Measurements from ENCODE around the gene ADAMTSL4. TPM values are rescaled to one million over a fixed set of nuclear protein-coding genes. Genes with fewer than 3 reads are reported as not detected.

ADAMTSL4 gene
- total and polyA plus RNA-seq, 2 donors: 0.80 to 17.9 TPM

DNA sequence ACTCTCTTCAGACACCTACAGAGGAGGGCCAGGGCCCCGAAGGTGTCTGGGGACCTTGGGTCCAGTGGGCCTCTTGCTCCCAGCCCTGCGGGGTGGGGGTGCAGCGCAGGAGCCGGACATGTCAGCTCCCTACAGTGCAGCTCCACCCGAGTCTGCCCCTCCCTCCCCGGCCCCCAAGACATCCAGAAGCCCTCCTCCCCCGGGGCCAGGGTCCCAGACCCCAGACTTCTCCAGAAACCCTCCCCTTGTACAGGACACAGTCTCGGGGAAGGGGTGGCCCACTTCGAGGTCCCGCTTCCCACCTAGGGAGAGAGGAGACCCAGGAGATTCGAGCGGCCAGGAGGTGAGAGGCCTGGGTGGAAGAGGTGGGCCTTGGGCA lies 3.7 kb downstream of the ADAMTSL4 start:
- Histone ChIP-seq H3K27ac (ENCODE audit: low read depth in 1 of 2, low read length in 1 of 2) (peak overlapping the region in 1 of 2 donors; percentile 6), H3K4me1 (ENCODE audit: control insufficient read depth in 2 of 2, insufficient read depth in 2 of 2, low read length in 2 of 2) (peaks cover 16 to 31% of the 10 kb centered on the region in 2 donors), H3K27me3 (ENCODE audit: control insufficient read depth in 2 of 2, insufficient read depth in 1 of 2, low read length in 1 of 2) (peaks cover 23 to 52% of the 10 kb centered on the region in 2 donors), H3K9me3 (ENCODE audit: control insufficient read depth in 2 of 2, insufficient read depth in 1 of 2, low read length in 1 of 2) (no peaks in the 10 kb centered on the region), H3K4me3 (ENCODE audit: low read length in 2 of 2) (no peak overlapping the region), H3K36me3 (ENCODE audit: control insufficient read depth in 2 of 2, insufficient read depth in 2 of 2, low read length in 1 of 2) (no peaks in the 10 kb centered on the region)
- no peak for DNase-seq (ENCODE audit: low read depth in 6 of 9, low spot score in 9 of 9)
- 89% methylated on average over 12 of the region's 12 CpGs for WGBS

GRCh38 chr1:150553392-150554085 lies 4.3 kb downstream of the ADAMTSL4 start:
- Histone ChIP-seq H3K36me3 (ENCODE audit: control insufficient read depth in 2 of 2, insufficient read depth in 2 of 2, low read length in 1 of 2) (no peaks in the 10 kb centered on the region), H3K27me3 (ENCODE audit: control insufficient read depth in 2 of 2, insufficient read depth in 1 of 2, low read length in 1 of 2) (peaks cover 21 to 47% of the 10 kb centered on the region in 2 donors), H3K27ac (ENCODE audit: low read depth in 1 of 2, low read length in 1 of 2) (no peak overlapping the region), H3K9me3 (ENCODE audit: control insufficient read depth in 2 of 2, insufficient read depth in 1 of 2, low read length in 1 of 2) (no peaks in the 10 kb centered on the region), H3K4me1 (ENCODE audit: control insufficient read depth in 2 of 2, insufficient read depth in 2 of 2, low read length in 2 of 2) (peaks cover 15 to 28% of the 10 kb centered on the region in 2 donors), H3K4me3 (ENCODE audit: low read length in 2 of 2) (no peak overlapping the region)
- 97% methylated on average over 23 of the region's 23 CpGs for WGBS
- DNase-seq (ENCODE audit: low read depth in 6 of 9, low spot score in 9 of 9): no peak

GRCh38 chr1:150554086-150554452 lies 4.9 kb downstream of the ADAMTSL4 start:
- H3K9me3 ChIP-seq (ENCODE audit: control insufficient read depth in 2 of 2, insufficient read depth in 1 of 2, low read length in 1 of 2): no peaks in the 10 kb centered on the region
- peaks cover 18 to 41% of the 10 kb centered on the region in 2 donors for H3K27me3 ChIP-seq (ENCODE audit: control insufficient read depth in 2 of 2, insufficient read depth in 1 of 2, low read length in 1 of 2)
- H3K27ac ChIP-seq (ENCODE audit: low read depth in 1 of 2, low read length in 1 of 2): no peak overlapping the region
- no peaks in the 10 kb centered on the region for H3K36me3 ChIP-seq (ENCODE audit: control insufficient read depth in 2 of 2, insufficient read depth in 2 of 2, low read length in 1 of 2)
- H3K4me1 ChIP-seq (ENCODE audit: control insufficient read depth in 2 of 2, insufficient read depth in 2 of 2, low read length in 2 of 2): peaks cover 9 to 27% of the 10 kb centered on the region in 2 donors
- 97% methylated on average over 8 of the region's 8 CpGs for WGBS
- H3K4me3 ChIP-seq (ENCODE audit: low read length in 2 of 2): no peak overlapping the region
- DNase-seq (ENCODE audit: low read depth in 6 of 9, low spot score in 9 of 9): no peak

GRCh38 chr1:150555198-150555970 lies 6.2 kb downstream of the ADAMTSL4 start:
- H3K27me3 ChIP-seq (ENCODE audit: control insufficient read depth in 2 of 2, insufficient read depth in 1 of 2, low read length in 1 of 2): peaks cover 7 to 29% of the 10 kb centered on the region in 2 donors
- no peaks in the 10 kb centered on the region for H3K36me3 ChIP-seq (ENCODE audit: control insufficient read depth in 2 of 2, insufficient read depth in 2 of 2, low read length in 1 of 2)
- no peak overlapping the region for H3K4me3 ChIP-seq (ENCODE audit: low read length in 2 of 2)
- no peak for DNase-seq (ENCODE audit: low read depth in 6 of 9, low spot score in 9 of 9)
- no peaks in the 10 kb centered on the region for H3K9me3 ChIP-seq (ENCODE audit: control insufficient read depth in 2 of 2, insufficient read depth in 1 of 2, low read length in 1 of 2)
- WGBS: 94% methylated on average over 19 of the region's 19 CpGs
- no peak overlapping the region for H3K27ac ChIP-seq (ENCODE audit: low read depth in 1 of 2, low read length in 1 of 2)
- peaks cover 9 to 35% of the 10 kb centered on the region in 2 donors for H3K4me1 ChIP-seq (ENCODE audit: control insufficient read depth in 2 of 2, insufficient read depth in 2 of 2, low read length in 2 of 2)

DNA sequence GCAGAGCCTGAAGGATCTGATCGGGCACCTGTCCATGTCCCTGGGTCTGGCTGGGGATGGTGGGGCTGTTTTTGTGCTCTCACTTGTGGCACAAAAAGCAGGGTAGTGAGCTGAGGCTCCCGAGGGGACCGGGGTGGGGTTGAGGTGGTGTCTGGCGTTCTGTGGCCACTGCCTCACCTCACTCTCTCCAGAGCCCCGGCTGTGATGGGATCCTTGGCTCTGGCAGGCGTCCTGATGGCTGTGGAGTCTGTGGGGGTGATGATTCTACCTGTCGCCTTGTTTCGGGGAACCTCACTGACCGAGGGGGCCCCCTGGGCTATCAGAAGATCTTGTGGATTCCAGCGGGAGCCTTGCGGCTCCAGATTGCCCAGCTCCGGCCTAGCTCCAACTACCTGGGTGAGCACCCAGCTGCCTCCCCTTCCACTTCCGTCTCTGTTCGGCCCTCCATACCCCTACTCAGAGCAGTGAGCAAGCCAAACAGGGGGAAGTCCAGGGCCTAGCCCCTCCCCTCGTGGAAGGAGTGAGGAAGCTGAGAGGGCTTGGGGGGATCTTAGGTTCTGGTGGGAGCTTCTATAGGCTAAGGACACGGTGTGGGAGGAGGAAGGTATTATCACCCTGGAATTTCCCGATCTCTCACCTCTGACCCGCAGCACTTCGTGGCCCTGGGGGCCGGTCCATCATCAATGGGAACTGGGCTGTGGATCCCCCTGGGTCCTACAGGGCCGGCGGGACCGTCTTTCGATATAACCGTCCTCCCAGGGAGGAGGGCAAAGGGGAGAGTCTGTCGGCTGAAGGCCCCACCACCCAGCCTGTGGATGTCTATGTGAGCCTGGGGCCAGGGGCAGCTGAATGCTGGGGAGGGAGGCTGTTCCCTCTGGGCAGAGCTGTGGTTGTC lies 7.0 kb downstream of the ADAMTSL4 start:
- Histone ChIP-seq H3K27me3 (ENCODE audit: control insufficient read depth in 2 of 2, insufficient read depth in 1 of 2, low read length in 1 of 2) (peaks cover 0 to 21% of the 10 kb centered on the region in 2 donors), H3K4me3 (ENCODE audit: low read length in 2 of 2) (no peak overlapping the region), H3K27ac (ENCODE audit: low read depth in 1 of 2, low read length in 1 of 2) (no peak overlapping the region), H3K36me3 (ENCODE audit: control insufficient read depth in 2 of 2, insufficient read depth in 2 of 2, low read length in 1 of 2) (no peaks in the 10 kb centered on the region), H3K4me1 (ENCODE audit: control insufficient read depth in 2 of 2, insufficient read depth in 2 of 2, low read length in 2 of 2) (peaks cover 9 to 36% of the 10 kb centered on the region in 2 donors), H3K9me3 (ENCODE audit: control insufficient read depth in 2 of 2, insufficient read depth in 1 of 2, low read length in 1 of 2) (peaks cover 0 to 1% of the 10 kb centered on the region in 2 donors)
- no peak for DNase-seq (ENCODE audit: low read depth in 6 of 9, low spot score in 9 of 9)
- 96% methylated on average over 26 of the region's 26 CpGs for WGBS

DNA sequence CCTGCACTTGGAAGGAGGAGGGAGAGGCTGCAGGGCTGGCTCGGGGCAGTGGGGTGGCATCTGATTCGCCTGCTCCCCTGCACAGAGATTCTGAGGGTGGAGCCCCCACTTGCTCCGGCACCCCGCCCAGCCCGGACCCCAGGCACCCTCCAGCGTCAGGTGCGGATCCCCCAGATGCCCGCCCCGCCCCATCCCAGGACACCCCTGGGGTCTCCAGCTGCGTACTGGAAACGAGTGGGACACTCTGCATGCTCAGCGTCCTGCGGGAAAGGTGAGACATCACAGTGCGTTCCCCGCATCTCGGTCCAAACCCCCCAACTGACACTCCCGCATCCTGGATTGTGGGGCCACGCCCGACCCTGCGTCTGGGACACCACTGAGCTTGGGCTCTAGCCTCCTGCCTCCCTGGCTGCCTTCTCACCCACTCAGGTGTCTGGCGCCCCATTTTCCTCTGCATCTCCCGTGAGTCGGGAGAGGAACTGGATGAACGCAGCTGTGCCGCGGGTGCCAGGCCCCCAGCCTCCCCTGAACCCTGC lies 7.9 kb downstream of the ADAMTSL4 start:
- Histone ChIP-seq H3K36me3 (ENCODE audit: control insufficient read depth in 2 of 2, insufficient read depth in 2 of 2, low read length in 1 of 2) (no peaks in the 10 kb centered on the region), H3K4me1 (ENCODE audit: control insufficient read depth in 2 of 2, insufficient read depth in 2 of 2, low read length in 2 of 2) (peaks cover 9 to 40% of the 10 kb centered on the region in 2 donors), H3K4me3 (ENCODE audit: low read length in 2 of 2) (no peak overlapping the region), H3K9me3 (ENCODE audit: control insufficient read depth in 2 of 2, insufficient read depth in 1 of 2, low read length in 1 of 2) (peaks cover 0 to 4% of the 10 kb centered on the region in 2 donors), H3K27ac (ENCODE audit: low read depth in 1 of 2, low read length in 1 of 2) (no peak overlapping the region), H3K27me3 (ENCODE audit: control insufficient read depth in 2 of 2, insufficient read depth in 1 of 2, low read length in 1 of 2) (peaks cover 0 to 12% of the 10 kb centered on the region in 2 donors)
- 95% methylated on average over 26 of the region's 26 CpGs for WGBS
- no peak for DNase-seq (ENCODE audit: low read depth in 6 of 9, low spot score in 9 of 9)

GRCh38 chr1:150557813-150558212 lies 8.6 kb downstream of the ADAMTSL4 start:
- peaks cover 0 to 5% of the 10 kb centered on the region in 2 donors for H3K27me3 ChIP-seq (ENCODE audit: control insufficient read depth in 2 of 2, insufficient read depth in 1 of 2, low read length in 1 of 2)
- 95% methylated on average over 15 of the region's 15 CpGs for WGBS
- no peak overlapping the region for H3K27ac ChIP-seq (ENCODE audit: low read depth in 1 of 2, low read length in 1 of 2)
- H3K36me3 ChIP-seq (ENCODE audit: control insufficient read depth in 2 of 2, insufficient read depth in 2 of 2, low read length in 1 of 2): no peaks in the 10 kb centered on the region
- no peak overlapping the region for H3K4me3 ChIP-seq (ENCODE audit: low read length in 2 of 2)
- DNase-seq (ENCODE audit: low read depth in 6 of 9, low spot score in 9 of 9): no peak
- peaks cover 0 to 4% of the 10 kb centered on the region in 2 donors for H3K9me3 ChIP-seq (ENCODE audit: control insufficient read depth in 2 of 2, insufficient read depth in 1 of 2, low read length in 1 of 2)
- peaks cover 11 to 40% of the 10 kb centered on the region in 2 donors for H3K4me1 ChIP-seq (ENCODE audit: control insufficient read depth in 2 of 2, insufficient read depth in 2 of 2, low read length in 2 of 2)

- DNase-seq (ENCODE audit: low read depth in 6 of 9, low spot score in 9 of 9): no peak
- H3K4me3 ChIP-seq (ENCODE audit: low read length in 2 of 2): no peak overlapping the region
- 88% methylated on average over 15 of the region's 15 CpGs for WGBS
- H3K4me1 ChIP-seq (ENCODE audit: control insufficient read depth in 2 of 2, insufficient read depth in 2 of 2, low read length in 2 of 2): peaks cover 14 to 44% of the 10 kb centered on the region in 2 donors
- no peaks in the 10 kb centered on the region for H3K36me3 ChIP-seq (ENCODE audit: control insufficient read depth in 2 of 2, insufficient read depth in 2 of 2, low read length in 1 of 2)
- H3K9me3 ChIP-seq (ENCODE audit: control insufficient read depth in 2 of 2, insufficient read depth in 1 of 2, low read length in 1 of 2): peaks cover 0 to 4% of the 10 kb centered on the region in 2 donors
- H3K27ac ChIP-seq (ENCODE audit: low read depth in 1 of 2, low read length in 1 of 2): no peak overlapping the region
- peaks cover 0 to under 1% of the 10 kb centered on the region in 2 donors for H3K27me3 ChIP-seq (ENCODE audit: control insufficient read depth in 2 of 2, insufficient read depth in 1 of 2, low read length in 1 of 2)
Observed at GRCh38 chr1:150558303-150558704, 9.1 kb downstream of the ADAMTSL4 start.

Data from thymus (tissue), 11 donors.